HFF-Myc (cell line): ENCODE data around the gene RRP1.

Experiments used
- DNase-seq: peaks from one replicate; pipeline ENCODE4 v3.0.0-alpha.2; 2011; ENCODE audit warnings: low read depth; ENCODE audit errors: extremely low read depth
- H3K4me3 ChIP-seq: replicated peaks from 2 replicates; pipeline ENCODE4 v1.5.1; 2011; ENCODE audit warnings: low read depth, mild to moderate bottlenecking, control low read depth, low read length
- TF ChIP-seq, protein P1 (sequence below): IDR thresholded peaks from 2 replicates; pipeline ENCODE4 v1.5.1; 2012; ENCODE audit warnings: mild to moderate bottlenecking, low read depth, low read length, control low read depth; ENCODE audit errors: missing control alignments

The RRP1 gene

DNA sequence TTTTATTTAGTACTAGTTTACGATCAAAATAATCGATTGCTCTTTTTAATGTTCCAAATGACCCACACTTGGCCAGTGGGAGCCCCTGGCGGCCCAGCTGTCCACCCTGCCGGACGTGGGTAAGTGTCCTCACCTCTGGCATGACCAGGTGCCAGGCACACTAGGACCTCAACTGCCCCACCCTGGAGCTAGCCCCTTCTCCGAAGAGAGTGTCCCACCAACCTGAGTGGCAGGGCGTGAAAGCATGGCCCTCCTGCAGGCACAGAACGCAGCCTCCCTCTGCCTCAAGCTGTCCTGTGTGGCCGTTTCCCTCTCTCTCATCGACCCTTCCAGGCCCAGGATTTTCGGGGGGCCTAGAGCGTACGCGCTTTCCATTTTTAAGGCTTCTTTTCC lies 42.8 kb downstream of the RRP1 start:
- TF ChIP-seq, protein P1, sequence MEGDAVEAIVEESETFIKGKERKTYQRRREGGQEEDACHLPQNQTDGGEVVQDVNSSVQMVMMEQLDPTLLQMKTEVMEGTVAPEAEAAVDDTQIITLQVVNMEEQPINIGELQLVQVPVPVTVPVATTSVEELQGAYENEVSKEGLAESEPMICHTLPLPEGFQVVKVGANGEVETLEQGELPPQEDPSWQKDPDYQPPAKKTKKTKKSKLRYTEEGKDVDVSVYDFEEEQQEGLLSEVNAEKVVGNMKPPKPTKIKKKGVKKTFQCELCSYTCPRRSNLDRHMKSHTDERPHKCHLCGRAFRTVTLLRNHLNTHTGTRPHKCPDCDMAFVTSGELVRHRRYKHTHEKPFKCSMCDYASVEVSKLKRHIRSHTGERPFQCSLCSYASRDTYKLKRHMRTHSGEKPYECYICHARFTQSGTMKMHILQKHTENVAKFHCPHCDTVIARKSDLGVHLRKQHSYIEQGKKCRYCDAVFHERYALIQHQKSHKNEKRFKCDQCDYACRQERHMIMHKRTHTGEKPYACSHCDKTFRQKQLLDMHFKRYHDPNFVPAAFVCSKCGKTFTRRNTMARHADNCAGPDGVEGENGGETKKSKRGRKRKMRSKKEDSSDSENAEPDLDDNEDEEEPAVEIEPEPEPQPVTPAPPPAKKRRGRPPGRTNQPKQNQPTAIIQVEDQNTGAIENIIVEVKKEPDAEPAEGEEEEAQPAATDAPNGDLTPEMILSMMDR = no peak
- DNase-seq = no peak
- H3K4me3 ChIP-seq = no peak overlapping the region

GRCh38 chr21:43832648-43833047 lies 43.3 kb downstream of the RRP1 start:
- TF ChIP-seq, protein P1 = no peak
- no peak overlapping the region for H3K4me3 ChIP-seq
- DNase-seq = no peak

DNA sequence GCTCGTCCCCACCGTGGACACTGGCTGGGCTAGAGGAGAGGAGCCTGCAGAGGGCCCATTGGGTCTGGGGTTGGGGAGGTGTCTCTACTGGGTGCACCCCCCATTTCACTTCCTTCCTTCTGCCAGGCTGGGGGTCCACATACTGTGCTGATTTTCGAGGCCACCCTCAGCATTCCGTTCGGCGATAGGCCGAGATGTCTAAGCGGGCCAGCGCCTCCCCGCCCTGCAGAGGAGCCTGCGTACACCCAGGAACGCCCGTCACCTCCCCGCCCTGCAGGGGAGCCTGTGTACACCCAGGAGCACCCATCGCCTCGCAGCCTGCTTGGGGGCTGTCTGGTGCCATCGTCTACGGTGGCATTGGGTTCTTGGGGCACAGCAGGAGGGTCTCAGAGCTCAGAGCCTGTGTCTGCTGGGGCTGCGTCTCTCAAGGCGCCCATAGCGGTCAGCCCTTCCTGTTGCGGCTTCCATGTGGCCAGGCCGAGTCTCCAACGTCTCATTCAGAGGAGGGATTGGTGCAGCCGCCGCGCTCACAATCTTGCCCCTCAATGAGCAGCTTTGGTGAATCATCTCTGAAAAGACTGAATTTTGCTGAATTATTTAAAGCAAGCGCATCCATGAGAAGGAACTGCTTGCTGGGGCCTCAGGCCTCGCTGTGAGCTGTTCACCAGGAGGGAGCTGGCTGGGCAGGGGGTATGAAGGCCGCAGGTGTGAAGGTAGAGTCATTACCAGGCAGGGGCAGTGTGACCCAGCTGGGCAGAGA lies 44.9 kb downstream of the RRP1 start:
- H3K4me3 ChIP-seq = no peak overlapping the region
- TF ChIP-seq, protein P1 = no peak
- DNase-seq = no peak

DNA sequence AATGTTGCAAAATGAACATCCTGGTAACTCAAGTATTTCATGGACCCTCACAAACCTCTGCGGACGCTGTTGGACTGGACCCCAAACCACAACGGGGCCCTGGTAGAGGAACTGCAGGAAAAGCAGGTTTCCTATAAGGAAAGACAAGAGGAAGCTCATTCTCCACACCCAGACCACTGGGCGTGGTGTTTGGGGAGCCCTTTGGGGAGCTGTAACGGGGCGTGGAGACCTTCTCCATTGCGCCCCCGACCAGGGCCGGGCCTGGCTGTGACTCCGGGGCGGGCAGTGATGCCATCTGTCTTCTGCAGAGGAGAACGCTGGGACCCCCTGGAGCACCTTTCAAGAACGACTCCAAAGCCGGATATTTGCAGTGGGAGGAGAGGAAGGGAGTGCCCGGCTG lies 45.7 kb downstream of the RRP1 start:
- DNase-seq = no peak
- H3K4me3 ChIP-seq = no peak overlapping the region
- TF ChIP-seq, protein P1 = no peak

- TF ChIP-seq, protein P1 = no peak
- H3K4me3 ChIP-seq = no peak overlapping the region
- no peak for DNase-seq
Measured at GRCh38 chr21:43835861-43836260, 46.5 kb downstream of the RRP1 start.

DNA sequence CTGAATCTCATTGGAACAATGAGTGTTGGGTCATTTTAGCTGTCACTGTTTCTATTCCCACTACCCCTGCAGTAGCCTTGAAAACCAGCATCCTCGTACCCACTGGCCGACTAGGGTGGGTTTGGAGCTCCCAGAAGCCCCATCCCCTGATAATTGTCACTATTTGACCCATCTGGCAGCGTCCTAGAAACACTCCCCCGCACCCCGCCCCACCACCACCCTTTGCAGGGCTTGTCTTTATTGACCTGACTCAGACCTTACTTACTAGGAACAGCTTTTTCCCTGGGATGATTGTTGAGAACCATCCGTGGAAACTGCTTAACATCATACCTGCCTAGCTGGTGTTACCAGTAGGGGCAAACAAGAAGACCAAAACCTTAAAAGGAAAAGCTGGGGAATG lies 47.2 kb downstream of the RRP1 start:
- H3K4me3 ChIP-seq = no peak overlapping the region
- TF ChIP-seq, protein P1 = no peak
- DNase-seq = no peak

DNA sequence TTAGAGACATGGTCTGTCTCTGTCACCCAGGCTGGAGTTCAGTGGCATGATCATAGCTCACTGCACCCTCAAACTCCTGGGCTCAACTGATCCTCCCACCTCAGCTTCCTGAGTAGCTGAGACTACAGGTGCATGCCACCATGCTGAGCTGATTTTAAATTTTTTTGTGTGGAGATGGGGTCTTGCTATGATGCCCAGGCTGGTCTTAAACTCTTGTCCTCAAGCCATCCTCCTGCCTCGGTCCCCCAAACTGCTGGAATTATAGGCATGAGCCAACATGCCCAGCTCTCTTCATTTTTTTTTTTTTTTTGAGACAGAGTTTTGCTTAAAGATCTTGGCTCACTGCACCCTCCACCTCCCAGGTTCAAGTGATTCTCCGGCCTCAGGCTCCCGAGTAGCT lies 50.9 kb downstream of the RRP1 start:
- TF ChIP-seq, protein P1 = no peak
- no peak for DNase-seq
- H3K4me3 ChIP-seq = no peak overlapping the region
